ENCODE data around the gene RYR1.
"Not testable (repeated sequence)": the region's sequence is repeated elsewhere in the genome, so short reads cannot be mapped to it uniquely, and the experiment has no call there.

RYR1 gene

GRCh38 chr19:38399537-38399936 lies 34.0 kb upstream of the RYR1 start:
- Histone ChIP-seq H3K36me3 (ENCODE audit: control insufficient read depth in 2 of 2, insufficient read depth in 2 of 2, low read length in 2 of 2) (no peaks in the 10 kb centered on the region), H3K4me3 (ENCODE audit: low read length in 2 of 2) (no peak overlapping the region), H3K27me3 (ENCODE audit: control insufficient read depth in 2 of 2, insufficient read depth in 2 of 2, low read length in 2 of 2) (peaks cover 11 to 23% of the 10 kb centered on the region in 2 donors)

GRCh38 chr19:38400361-38400760 lies 33.1 kb upstream of the RYR1 start:
- Histone ChIP-seq H3K9me3 (ENCODE audit: control insufficient read depth in 2 of 2, low read length in 2 of 2) (no peaks in the 10 kb centered on the region), H3K4me1 (ENCODE audit: control insufficient read depth in 2 of 2, insufficient read depth in 2 of 2, low read length in 2 of 2) (peaks cover 5 to 9% of the 10 kb centered on the region in 2 donors), H3K9ac (ENCODE audit: low read depth in 1 of 2, low read length in 2 of 2) (no peak overlapping the region), H3K27ac (ENCODE audit: low read depth in 2 of 2, low read length in 2 of 2) (no peak overlapping the region), H3K4me3 (ENCODE audit: low read length in 2 of 2) (no peak overlapping the region), H3K27me3 (ENCODE audit: control insufficient read depth in 2 of 2, insufficient read depth in 2 of 2, low read length in 2 of 2) (peaks cover 4 to 18% of the 10 kb centered on the region in 2 donors), H3K36me3 (ENCODE audit: control insufficient read depth in 2 of 2, insufficient read depth in 2 of 2, low read length in 2 of 2) (peaks cover 2 to 3% of the 10 kb centered on the region in 2 donors)

More at GRCh38 chr19:38399537-38399936, 34.0 kb upstream of the RYR1 start:
- no peak overlapping the region for H3K27ac ChIP-seq (ENCODE audit: low read depth in 2 of 2, low read length in 2 of 2)
- H3K9ac ChIP-seq (ENCODE audit: low read depth in 1 of 2, low read length in 2 of 2): no peak overlapping the region
- H3K4me1 ChIP-seq (ENCODE audit: control insufficient read depth in 2 of 2, insufficient read depth in 2 of 2, low read length in 2 of 2): peaks cover 5 to 9% of the 10 kb centered on the region in 2 donors
- H3K9me3 ChIP-seq (ENCODE audit: control insufficient read depth in 2 of 2, low read length in 2 of 2): no peaks in the 10 kb centered on the region

- H3K27ac ChIP-seq (ENCODE audit: low read depth in 2 of 2, low read length in 2 of 2): no peak overlapping the region
- no peak overlapping the region for H3K9ac ChIP-seq (ENCODE audit: low read depth in 1 of 2, low read length in 2 of 2)
- no peak overlapping the region for H3K4me3 ChIP-seq (ENCODE audit: low read length in 2 of 2)
- H3K27me3 ChIP-seq (ENCODE audit: control insufficient read depth in 2 of 2, insufficient read depth in 2 of 2, low read length in 2 of 2): peaks cover 4 to 18% of the 10 kb centered on the region in 2 donors
- H3K9me3 ChIP-seq (ENCODE audit: control insufficient read depth in 2 of 2, low read length in 2 of 2): no peaks in the 10 kb centered on the region
- H3K4me1 ChIP-seq (ENCODE audit: control insufficient read depth in 2 of 2, insufficient read depth in 2 of 2, low read length in 2 of 2): peaks cover 3 to 9% of the 10 kb centered on the region in 2 donors
- H3K36me3 ChIP-seq (ENCODE audit: control insufficient read depth in 2 of 2, insufficient read depth in 2 of 2, low read length in 2 of 2): peaks cover 4 to 5% of the 10 kb centered on the region in 2 donors
Observed at GRCh38 chr19:38401148-38401547, 32.3 kb upstream of the RYR1 start.

- Histone ChIP-seq H3K4me3 (ENCODE audit: low read length in 2 of 2) (peak overlapping the region; percentile 71 to 76), H3K9ac (ENCODE audit: low read depth in 1 of 2, low read length in 2 of 2) (peak overlapping the region; percentile 60 to 63), H3K27me3 (ENCODE audit: control insufficient read depth in 2 of 2, insufficient read depth in 2 of 2, low read length in 2 of 2) (peaks cover 0 to 8% of the 10 kb centered on the region in 2 donors), H3K9me3 (ENCODE audit: control insufficient read depth in 2 of 2, low read length in 2 of 2) (no peaks in the 10 kb centered on the region), H3K36me3 (ENCODE audit: control insufficient read depth in 2 of 2, insufficient read depth in 2 of 2, low read length in 2 of 2) (peaks cover 11 to 16% of the 10 kb centered on the region in 2 donors), H3K27ac (ENCODE audit: low read depth in 2 of 2, low read length in 2 of 2) (peak overlapping the region in 1 of 2 donors; percentile 34), H3K4me1 (ENCODE audit: control insufficient read depth in 2 of 2, insufficient read depth in 2 of 2, low read length in 2 of 2) (peaks cover 3 to 9% of the 10 kb centered on the region in 2 donors)
Observed at GRCh38 chr19:38402623-38402966, 30.9 kb upstream of the RYR1 start.

- peak within 1 kb of the TSS; percentile 83 to 87 for H3K4me3 ChIP-seq (ENCODE audit: low read length in 2 of 2)
- peak within 1 kb of the TSS; percentile 85 to 97 for H3K9ac ChIP-seq (ENCODE audit: low read depth in 1 of 2, low read length in 2 of 2)
- H3K27ac ChIP-seq (ENCODE audit: low read depth in 2 of 2, low read length in 2 of 2): peak within 1 kb of the TSS; percentile 81 to 87
Observed at GRCh38 chr19:38402967-38403674, 30.4 kb upstream of the RYR1 start, which contains the start of gene FAM98C. Gene FAM98C, plus strand, starts transcription at chr19:38403093. Its CDS starts 61 bp downstream, at chr19:38403154.

GRCh38 chr19:38404858-38405257 lies 28.6 kb upstream of the RYR1 start:
- Histone ChIP-seq H3K27ac (ENCODE audit: low read depth in 2 of 2, low read length in 2 of 2) (no peak overlapping the region), H3K36me3 (ENCODE audit: control insufficient read depth in 2 of 2, insufficient read depth in 2 of 2, low read length in 2 of 2) (peaks cover 11 to 17% of the 10 kb centered on the region in 2 donors), H3K27me3 (ENCODE audit: control insufficient read depth in 2 of 2, insufficient read depth in 2 of 2, low read length in 2 of 2) (peaks cover 0 to 3% of the 10 kb centered on the region in 2 donors), H3K4me3 (ENCODE audit: low read length in 2 of 2) (no peak overlapping the region), H3K4me1 (ENCODE audit: control insufficient read depth in 2 of 2, insufficient read depth in 2 of 2, low read length in 2 of 2) (peaks cover 3 to 9% of the 10 kb centered on the region in 2 donors), H3K9ac (ENCODE audit: low read depth in 1 of 2, low read length in 2 of 2) (no peak overlapping the region), H3K9me3 (ENCODE audit: control insufficient read depth in 2 of 2, low read length in 2 of 2) (no peaks in the 10 kb centered on the region)

More at GRCh38 chr19:38402967-38403674, 30.4 kb upstream of the RYR1 start, which contains the start of gene FAM98C:
- Histone ChIP-seq H3K27me3 (ENCODE audit: control insufficient read depth in 2 of 2, insufficient read depth in 2 of 2, low read length in 2 of 2) (peaks cover 0 to 6% of the 10 kb centered on the region in 2 donors), H3K36me3 (ENCODE audit: control insufficient read depth in 2 of 2, insufficient read depth in 2 of 2, low read length in 2 of 2) (peaks cover 11 to 16% of the 10 kb centered on the region in 2 donors), H3K4me1 (ENCODE audit: control insufficient read depth in 2 of 2, insufficient read depth in 2 of 2, low read length in 2 of 2) (peaks cover 3 to 9% of the 10 kb centered on the region in 2 donors), H3K9me3 (ENCODE audit: control insufficient read depth in 2 of 2, low read length in 2 of 2) (no peaks in the 10 kb centered on the region)

GRCh38 chr19:38405276-38405675 lies 28.2 kb upstream of the RYR1 start:
- H3K4me3 ChIP-seq (ENCODE audit: low read length in 2 of 2): no peak overlapping the region
- H3K27ac ChIP-seq (ENCODE audit: low read depth in 2 of 2, low read length in 2 of 2): no peak overlapping the region
- peaks cover 11 to 17% of the 10 kb centered on the region in 2 donors for H3K36me3 ChIP-seq (ENCODE audit: control insufficient read depth in 2 of 2, insufficient read depth in 2 of 2, low read length in 2 of 2)
- no peaks in the 10 kb centered on the region for H3K9me3 ChIP-seq (ENCODE audit: control insufficient read depth in 2 of 2, low read length in 2 of 2)
- H3K4me1 ChIP-seq (ENCODE audit: control insufficient read depth in 2 of 2, insufficient read depth in 2 of 2, low read length in 2 of 2): peaks cover 3 to 9% of the 10 kb centered on the region in 2 donors
- no peak overlapping the region for H3K9ac ChIP-seq (ENCODE audit: low read depth in 1 of 2, low read length in 2 of 2)
- peaks cover 0 to under 1% of the 10 kb centered on the region in 2 donors for H3K27me3 ChIP-seq (ENCODE audit: control insufficient read depth in 2 of 2, insufficient read depth in 2 of 2, low read length in 2 of 2)

GRCh38 chr19:38409631-38410133 lies 23.8 kb upstream of the RYR1 start:
- no peaks in the 10 kb centered on the region for H3K9me3 ChIP-seq (ENCODE audit: control insufficient read depth in 2 of 2, low read length in 2 of 2)
- no peaks in the 10 kb centered on the region for H3K4me1 ChIP-seq (ENCODE audit: control insufficient read depth in 2 of 2, insufficient read depth in 2 of 2, low read length in 2 of 2)
- H3K36me3 ChIP-seq (ENCODE audit: control insufficient read depth in 2 of 2, insufficient read depth in 2 of 2, low read length in 2 of 2): peaks cover 11 to 17% of the 10 kb centered on the region in 2 donors
- H3K27ac ChIP-seq (ENCODE audit: low read depth in 2 of 2, low read length in 2 of 2): no peak overlapping the region
- H3K27me3 ChIP-seq (ENCODE audit: control insufficient read depth in 2 of 2, insufficient read depth in 2 of 2, low read length in 2 of 2): no peaks in the 10 kb centered on the region
- no peak overlapping the region for H3K9ac ChIP-seq (ENCODE audit: low read depth in 1 of 2, low read length in 2 of 2)
- H3K4me3 ChIP-seq (ENCODE audit: low read length in 2 of 2): no peak overlapping the region

GRCh38 chr19:38410407-38410806 lies 23.1 kb upstream of the RYR1 start:
- peaks cover 8 to 14% of the 10 kb centered on the region in 2 donors for H3K36me3 ChIP-seq (ENCODE audit: control insufficient read depth in 2 of 2, insufficient read depth in 2 of 2, low read length in 2 of 2)
- not testable (repeated sequence) for H3K27me3 ChIP-seq (ENCODE audit: control insufficient read depth in 2 of 2, insufficient read depth in 2 of 2, low read length in 2 of 2); H3K4me3 ChIP-seq (ENCODE audit: low read length in 2 of 2); H3K4me1 ChIP-seq (ENCODE audit: control insufficient read depth in 2 of 2, insufficient read depth in 2 of 2, low read length in 2 of 2); H3K9me3 ChIP-seq (ENCODE audit: control insufficient read depth in 2 of 2, low read length in 2 of 2); H3K27ac ChIP-seq (ENCODE audit: low read depth in 2 of 2, low read length in 2 of 2); H3K9ac ChIP-seq (ENCODE audit: low read depth in 1 of 2, low read length in 2 of 2)

GRCh38 chr19:38411041-38411712 lies 22.3 kb upstream of the RYR1 start:
- no peak overlapping the region for H3K9ac ChIP-seq (ENCODE audit: low read depth in 1 of 2, low read length in 2 of 2)
- no peak overlapping the region for H3K4me3 ChIP-seq (ENCODE audit: low read length in 2 of 2)
- H3K27ac ChIP-seq (ENCODE audit: low read depth in 2 of 2, low read length in 2 of 2): no peak overlapping the region
- H3K9me3 ChIP-seq (ENCODE audit: control insufficient read depth in 2 of 2, low read length in 2 of 2): no peaks in the 10 kb centered on the region
- H3K4me1 ChIP-seq (ENCODE audit: control insufficient read depth in 2 of 2, insufficient read depth in 2 of 2, low read length in 2 of 2): no peaks in the 10 kb centered on the region
- peaks cover 6 to 13% of the 10 kb centered on the region in 2 donors for H3K36me3 ChIP-seq (ENCODE audit: control insufficient read depth in 2 of 2, insufficient read depth in 2 of 2, low read length in 2 of 2)
- no peaks in the 10 kb centered on the region for H3K27me3 ChIP-seq (ENCODE audit: control insufficient read depth in 2 of 2, insufficient read depth in 2 of 2, low read length in 2 of 2)
